K562 (cell line): Measurements from ENCODE around the gene CCDC152. TPM values are rescaled to one million over a fixed set of nuclear protein-coding genes. Genes with fewer than 3 reads are reported as not detected.

Experiments
- CBX3 ChIP-seq, 2 experiments: IDR thresholded peaks; 1 replicate in 1 of 2; 2 replicates in 1 of 2; pipeline ENCODE4 v1.6.1; 2012; ENCODE audit warnings: inconsistent platforms in 2 of 2, low read length in 2 of 2, borderline replicate concordance in 1 of 2, control low read depth in 1 of 2
- GABPB1 ChIP-seq: sonication (generic); formaldehyde crosslinking; IDR thresholded peaks from 2 replicates; pipeline ENCODE4 v1.8.0; 2022; ENCODE audit warnings: mild to moderate bottlenecking, missing genetic modification reagents
- HINFP ChIP-seq: fragments of 450-650 bp; conservative IDR thresholded peaks from 2 replicates; pipeline ENCODE4 v1.6.1; 2016; ENCODE audit warnings: missing genetic modification characterization, low read depth, mild to moderate bottlenecking, control low read depth, missing compliant biosample characterization
- KDM1A ChIP-seq, 2 experiments: fragments of 450-650 bp; IDR thresholded peaks; 2 replicates each; pipeline ENCODE4 v1.6.1; 2016; ENCODE audit warnings: mild to moderate bottlenecking in 2 of 2
- L3MBTL2 ChIP-seq: fragments of 450-650 bp; IDR thresholded peaks from 2 replicates; pipeline ENCODE4 v1.6.1; 2016; ENCODE audit warnings: mild to moderate bottlenecking, moderate library complexity
- MAZ ChIP-seq, 2 experiments: fragments of 450-650 bp in 1 of 2; sonication (generic) in 1 of 2; formaldehyde crosslinking; IDR thresholded peaks in 1 of 2; conservative IDR thresholded peaks in 1 of 2; 2 replicates each; pipeline versions ENCODE4 v1.4.0 to v1.5.0; 2020; ENCODE audit warnings: mild to moderate bottlenecking in 1 of 2, missing genetic modification reagents in 1 of 2
- MCM5 ChIP-seq: fragments of 450-650 bp; IDR thresholded peaks from 2 replicates; pipeline ENCODE4 v1.6.1; 2016; ENCODE audit warnings: low read depth
- ZBTB40 ChIP-seq, 2 experiments: fragments of 450-650 bp in 1 of 2; sonication (generic) in 1 of 2; formaldehyde crosslinking in 1 of 2; IDR thresholded peaks; 2 replicates each; pipeline versions ENCODE4 v1.7.1 to v1.9.0; 2016 to 2022; ENCODE audit warnings: inconsistent platforms in 1 of 2, mild to moderate bottlenecking in 1 of 2, missing genetic modification reagents in 1 of 2
- polyA plus RNA-seq, 8 experiments: library from polyadenylated mRNA; depleted of rRNA in 4 of 8; stranded (reverse) in 5 of 8; unstranded in 3 of 8; fragments of >200 nt; fragmentation: Nextera tagmentation in 2 of 8; fragmentation: Illumina TruSeq in 1 of 8; extraction: Ambion mirVana in 2 of 8; extraction: Trizol in 1 of 8; gene quantifications; 2 replicates each; pipeline versions ENCODE4 v1.2.1 to v1.2.3, GENCODE V29; 2011 to 2014; ENCODE audit warnings: inconsistent platforms in 1 of 8, missing spikeins in 1 of 8
- total RNA-seq, 7 experiments: library from RNA; depleted of rRNA in 6 of 7; stranded (reverse); fragments of >200 nt in 6 of 7; fragmentation: Illumina TruSeq in 2 of 7; extraction: Trizol in 2 of 7; gene quantifications; 2 replicates each; pipeline versions ENCODE4 v1.2.1 to v1.2.3, GENCODE V29; 2011 to 2021; ENCODE audit warnings: low replicate concordance in 1 of 7
- TF ChIP-seq, protein P1 (sequence below), 2 experiments: IDR thresholded peaks; 2 replicates each; pipeline ENCODE4 v1.6.1; 2011; ENCODE audit warnings: borderline replicate concordance in 1 of 2, control low read depth in 1 of 2, low read depth in 1 of 2, low read length in 1 of 2, mild to moderate bottlenecking in 1 of 2, mixed read lengths in 1 of 2, moderate library complexity in 1 of 2; ENCODE audit not compliant: insufficient read depth in 1 of 2, insufficient read length in 1 of 2, poor library complexity in 1 of 2, severe bottlenecking in 1 of 2; ENCODE audit errors: extremely low read depth in 1 of 2

CCDC152 gene
- total and polyA plus RNA-seq, 9 of the 15 experiments (the other 6 are each of a cell fraction or from before 2014, with no cell fraction given), result 2.5 to 11.6 (median 5.1) TPM

DNA sequence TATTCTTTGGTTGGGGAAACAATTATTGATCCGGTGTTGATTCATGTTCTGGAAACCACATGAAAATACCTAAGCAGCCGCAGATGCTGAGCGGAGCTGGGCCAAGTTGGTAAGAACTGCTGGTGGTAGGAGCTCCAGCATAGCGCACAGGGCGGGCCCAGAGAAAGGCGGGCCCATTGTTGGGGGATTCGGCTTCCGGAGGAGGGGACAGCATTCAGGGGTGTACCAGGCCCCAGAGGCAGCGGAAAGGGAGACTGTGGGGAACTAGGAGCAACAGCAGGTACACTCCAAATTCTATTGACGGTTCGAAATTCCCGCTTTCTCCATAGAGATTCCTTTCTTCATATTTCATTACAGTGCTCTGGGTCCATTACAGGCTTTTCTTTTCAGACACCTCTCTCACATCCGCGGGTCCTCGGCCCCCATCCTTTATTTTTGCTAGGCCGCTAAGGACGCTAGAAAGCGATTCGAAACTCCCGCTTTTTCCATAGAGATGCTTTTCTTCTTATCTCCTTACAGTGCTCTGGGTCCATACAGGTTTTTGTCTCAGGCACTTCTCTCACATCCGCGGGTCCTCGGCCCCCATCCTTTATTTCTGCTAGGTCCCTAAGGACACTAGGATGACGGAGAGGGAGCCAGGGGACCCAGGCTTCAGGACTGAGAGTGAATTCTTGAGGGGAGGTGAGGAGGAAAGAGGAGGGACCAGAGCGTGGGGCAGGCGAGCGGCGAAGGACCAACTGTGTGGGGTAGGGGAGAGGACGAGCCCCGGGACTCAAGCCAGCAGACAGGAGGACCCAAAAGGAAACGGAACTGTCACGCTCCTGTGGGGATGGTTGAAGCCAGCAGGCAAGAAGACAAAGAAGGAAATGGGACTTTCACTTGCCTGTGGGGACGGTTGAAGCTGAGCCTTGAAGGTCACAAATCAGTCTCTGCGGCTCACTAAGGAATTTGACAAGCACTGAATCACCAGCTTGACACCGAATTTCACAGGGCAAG lies at the start of gene CCDC152 (continued):
- peak; percentile 92 for TF ChIP-seq ZBTB40 (IDR thresholded peaks at IDR 0.05)
- no peak for TF ChIP-seq ZBTB40 (CRISPR knock-in tag; IDR thresholded peaks at IDR 0.05)
- TF ChIP-seq HINFP, result peak; percentile 90
- TF ChIP-seq L3MBTL2, result peak; percentile 53; the same call in 1 of the 2 replicates
- TF ChIP-seq, protein P1, sequence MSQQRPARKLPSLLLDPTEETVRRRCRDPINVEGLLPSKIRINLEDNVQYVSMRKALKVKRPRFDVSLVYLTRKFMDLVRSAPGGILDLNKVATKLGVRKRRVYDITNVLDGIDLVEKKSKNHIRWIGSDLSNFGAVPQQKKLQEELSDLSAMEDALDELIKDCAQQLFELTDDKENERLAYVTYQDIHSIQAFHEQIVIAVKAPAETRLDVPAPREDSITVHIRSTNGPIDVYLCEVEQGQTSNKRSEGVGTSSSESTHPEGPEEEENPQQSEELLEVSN (IDR thresholded peaks at IDR 0.05; ENCODE audit: borderline replicate concordance in 1 of 2, extremely low read depth in 1 of 2, insufficient read depth in 1 of 2, insufficient read length in 1 of 2, low read depth in 1 of 2, low read length in 1 of 2, poor library complexity in 1 of 2, severe bottlenecking in 1 of 2), result peak; percentile 24 to 68
- TF ChIP-seq MAZ (CRISPR knock-in tag; conservative IDR thresholded peaks at IDR 0.05 in 1 of 2, IDR thresholded peaks at IDR 0.05 in 1 of 2), result peak in 1 of 2 experiments; percentile 30; a peak in 1 of 4 replicates
- TF ChIP-seq MCM5, result no peak
- peak in 1 of 2 experiments; percentile 81; a peak in 2 of 3 replicates for TF ChIP-seq CBX3 (IDR thresholded peaks at IDR 0.05; ENCODE audit: borderline replicate concordance in 1 of 2, low read length in 2 of 2)
- peak in 1 of 2 experiments; percentile 30; a peak in 1 of 4 replicates for TF ChIP-seq KDM1A (IDR thresholded peaks at IDR 0.05)
- TF ChIP-seq GABPB1 (CRISPR knock-in tag), result peak; percentile 50; the same call in 1 of the 2 replicates
